SJSA1 (cell line): ENCODE measurements around the gene C5. TPM values are rescaled to one million over a fixed set of nuclear protein-coding genes. Genes with fewer than 3 reads are reported as not detected.

ENCODE experiments used
- DNase-seq, 2 experiments: peaks; one replicate each; pipeline ENCODE4 v3.0.0-alpha.2; 2015 to 2020; ENCODE audit warnings: low spot score in 2 of 2, low read depth in 1 of 2
- H3K27ac ChIP-seq: fragments of 250-450 bp; sonication (Bioruptor Pico); 2 replicates; pipeline ENCODE4 v1.5.1; 2020; ENCODE audit warnings: mild to moderate bottlenecking, moderate library complexity
- H3K27me3 ChIP-seq: fragments of 250-450 bp; sonication (Bioruptor Pico); replicated peaks from 2 replicates; pipeline ENCODE4 v1.5.1; 2020; ENCODE audit warnings: mild to moderate bottlenecking, moderate library complexity
- H3K36me3 ChIP-seq: fragments of 250-450 bp; sonication (Bioruptor Pico); 2 replicates; pipeline ENCODE4 v1.5.1; 2020; ENCODE audit warnings: mild to moderate bottlenecking
- H3K4me1 ChIP-seq: fragments of 250-450 bp; sonication (Bioruptor Pico); replicated peaks from 2 replicates; pipeline ENCODE4 v1.6.1; 2021; ENCODE audit warnings: mild to moderate bottlenecking
- H3K4me3 ChIP-seq: fragments of 250-450 bp; sonication (Bioruptor Pico); 2 replicates; pipeline ENCODE4 v1.5.1; 2020; ENCODE audit warnings: mild to moderate bottlenecking
- H3K9me3 ChIP-seq: fragments of 250-450 bp; sonication (Bioruptor Pico); replicated peaks from 2 replicates; pipeline ENCODE4 v1.5.1; 2020; ENCODE audit warnings: mild to moderate bottlenecking
- total RNA-seq: library from RNA; depleted of rRNA; stranded (reverse); fragments of >200 nt; shearing (Covaris generic); gene quantifications from 2 replicates; pipeline ENCODE4 v1.2.3, GENCODE V29; 2014

C5 gene
- total RNA-seq, 1 experiment from 2014 or later: 2.4 TPM

DNA sequence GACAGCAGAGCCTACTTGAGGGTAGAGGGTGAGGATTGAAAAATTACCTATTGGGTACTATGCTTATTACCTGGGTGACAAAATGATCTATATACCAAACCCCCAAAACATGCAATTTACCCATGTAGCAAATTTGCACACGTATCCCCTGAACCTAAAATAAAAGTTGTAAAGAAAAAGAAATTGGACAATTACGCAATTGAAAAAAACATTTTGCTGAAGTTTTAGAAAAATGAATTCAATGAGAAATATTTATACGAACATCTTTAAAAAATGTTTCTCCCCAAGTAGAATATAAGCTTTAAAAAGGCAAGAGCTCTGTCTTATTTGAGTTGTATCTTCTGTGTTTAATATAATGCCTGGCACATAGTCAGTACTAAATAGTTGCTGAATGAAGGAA is 93.2 kb downstream of the C5 start:
- Histone ChIP-seq H3K27me3 (no peaks in the 10 kb centered on the region), H3K4me3 (no peak overlapping the region)

DNA sequence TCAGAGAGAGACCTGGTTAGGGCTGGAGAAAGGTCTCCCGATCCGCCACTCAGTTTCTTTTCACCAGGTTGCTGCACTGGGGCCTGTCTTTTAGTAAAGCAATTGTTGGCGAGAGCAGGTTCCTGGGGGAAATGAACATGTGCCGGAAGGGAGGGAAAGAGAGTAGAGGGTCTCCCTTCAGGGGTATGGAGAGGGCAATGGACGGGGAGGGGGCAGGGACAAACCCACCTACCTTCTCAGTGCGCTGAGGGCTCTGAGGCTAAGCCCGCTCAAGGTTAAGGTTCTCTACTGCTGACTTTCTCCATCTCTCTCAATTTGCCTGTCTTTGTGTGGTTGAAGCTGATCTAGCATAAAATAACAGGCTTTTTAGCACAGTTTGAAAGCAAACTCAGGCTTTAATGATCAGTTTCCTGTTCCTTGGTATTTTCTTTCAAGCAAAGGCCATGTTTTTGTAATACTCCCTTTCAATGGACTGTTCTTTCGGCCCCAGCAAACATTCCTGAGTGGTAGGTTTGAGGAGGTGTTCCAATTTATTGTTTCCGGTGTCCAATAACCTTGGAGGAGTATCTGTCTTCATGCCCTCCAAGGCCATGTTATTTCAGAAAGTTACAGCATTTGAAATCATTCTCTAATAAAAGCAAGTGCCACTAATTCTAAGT is 98.0 kb downstream of the C5 start:
- Histone ChIP-seq H3K4me1 (no peaks in the 10 kb centered on the region), H3K9me3 (no peaks in the 10 kb centered on the region), H3K36me3 (no peaks in the 10 kb centered on the region), H3K27me3 (no peaks in the 10 kb centered on the region), H3K27ac (no peak overlapping the region), H3K4me3 (no peak overlapping the region)
- no peak for DNase-seq

More for the DNA sequence above, 93.2 kb downstream of the C5 start:
- H3K36me3 ChIP-seq: no peaks in the 10 kb centered on the region
- no peak overlapping the region for H3K27ac ChIP-seq
- H3K9me3 ChIP-seq: no peaks in the 10 kb centered on the region
- no peak for DNase-seq
- H3K4me1 ChIP-seq: no peaks in the 10 kb centered on the region

DNA sequence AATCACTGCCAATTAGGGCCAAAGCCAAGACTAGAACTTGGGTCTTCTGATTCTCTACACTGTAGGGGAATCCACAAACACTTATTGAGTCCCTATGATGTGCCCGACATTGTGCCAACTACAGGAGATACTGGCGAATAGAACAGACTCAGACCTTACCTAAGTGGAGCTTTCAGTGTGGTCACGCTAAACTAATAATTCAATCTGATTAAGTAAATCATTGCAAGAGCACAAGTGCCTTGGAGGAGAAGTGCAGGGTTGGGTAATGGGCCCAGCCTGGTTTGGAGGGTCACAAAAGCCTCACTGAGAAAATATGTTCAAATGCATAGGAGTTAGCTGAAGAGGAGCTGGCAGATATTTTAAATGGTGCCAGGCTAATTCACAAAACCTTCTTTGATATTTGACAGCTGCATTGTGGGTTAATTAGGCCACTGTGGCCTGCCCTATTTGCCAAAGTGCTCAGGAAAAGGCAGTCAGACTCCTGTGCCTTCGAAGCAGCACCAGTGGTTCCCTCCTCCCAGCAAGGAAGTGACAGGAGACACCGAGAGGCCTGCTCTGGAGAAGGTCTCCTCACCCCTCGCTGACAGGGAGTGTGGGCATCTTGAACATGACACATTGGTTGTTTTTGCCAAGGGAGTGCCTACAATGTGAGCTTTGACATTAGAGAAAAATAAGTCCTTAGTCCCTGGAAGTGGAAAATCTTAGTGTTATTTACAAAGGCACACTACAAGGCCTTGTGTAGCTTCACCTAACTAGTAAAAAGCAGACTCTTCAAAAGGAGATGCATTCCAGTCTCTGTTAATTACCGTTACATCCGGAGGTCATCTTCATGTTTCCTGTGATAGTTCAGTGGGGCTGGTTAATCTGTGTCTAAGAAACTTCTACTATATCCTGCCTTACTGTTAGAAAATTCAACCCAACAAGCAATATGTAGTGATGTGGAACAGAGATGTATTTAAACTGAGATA is 99.4 kb downstream of the C5 start:
- no peak overlapping the region for H3K4me3 ChIP-seq
- H3K27me3 ChIP-seq: no peaks in the 10 kb centered on the region
- no peaks in the 10 kb centered on the region for H3K36me3 ChIP-seq
- no peaks in the 10 kb centered on the region for H3K9me3 ChIP-seq
- no peak overlapping the region for H3K27ac ChIP-seq
- DNase-seq: no peak
- H3K4me1 ChIP-seq: peaks cover 8% of the 10 kb centered on the region

DNA sequence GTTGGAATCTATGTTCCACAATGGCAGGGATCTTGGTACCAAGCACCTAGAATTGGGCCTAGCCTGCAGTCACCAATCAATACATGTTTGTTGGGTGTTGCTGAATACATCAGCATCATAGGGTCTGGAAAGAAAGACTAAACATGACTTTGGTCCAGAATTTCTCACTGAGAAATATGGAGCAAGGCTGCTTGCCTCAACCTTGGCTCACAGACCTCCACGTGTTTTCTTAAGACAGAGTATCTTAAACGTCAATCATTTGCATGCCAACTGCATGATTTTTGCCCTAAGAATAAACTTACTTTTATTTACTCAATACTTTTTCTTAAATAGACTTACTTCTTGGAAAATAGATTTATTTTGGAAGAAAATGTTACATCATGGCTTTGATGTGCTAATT is 100.8 kb downstream of the C5 start:
- Histone ChIP-seq H3K4me1 (peaks cover 8% of the 10 kb centered on the region), H3K4me3 (no peak overlapping the region), H3K27ac (no peak overlapping the region), H3K9me3 (no peaks in the 10 kb centered on the region), H3K27me3 (no peaks in the 10 kb centered on the region), H3K36me3 (no peaks in the 10 kb centered on the region)
- DNase-seq: no peak

DNA sequence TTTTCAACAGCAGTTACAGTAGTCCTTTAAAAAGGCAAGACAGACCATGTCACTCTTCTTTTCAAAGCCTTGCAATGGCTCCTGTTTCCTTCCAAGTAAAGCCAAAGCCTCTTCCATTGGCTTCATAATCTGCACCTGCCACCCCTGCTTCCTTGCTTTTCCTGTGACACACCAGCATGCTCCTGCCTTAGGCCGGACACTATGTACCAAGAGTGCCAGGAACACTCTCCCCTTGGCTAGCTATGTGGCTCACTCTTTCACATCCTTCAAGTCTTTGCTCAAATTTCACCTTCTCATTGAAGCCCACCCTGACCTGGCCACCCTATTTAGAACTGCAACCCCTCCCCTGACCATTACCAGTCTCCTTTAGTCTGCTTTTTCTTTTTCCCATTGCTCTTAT is 101.3 kb downstream of the C5 start:
- no peaks in the 10 kb centered on the region for H3K27me3 ChIP-seq
- DNase-seq: no peak
- H3K36me3 ChIP-seq: no peaks in the 10 kb centered on the region
- no peak overlapping the region for H3K27ac ChIP-seq
- H3K9me3 ChIP-seq: no peaks in the 10 kb centered on the region
- peaks cover 8% of the 10 kb centered on the region for H3K4me1 ChIP-seq
- H3K4me3 ChIP-seq: no peak overlapping the region

DNA sequence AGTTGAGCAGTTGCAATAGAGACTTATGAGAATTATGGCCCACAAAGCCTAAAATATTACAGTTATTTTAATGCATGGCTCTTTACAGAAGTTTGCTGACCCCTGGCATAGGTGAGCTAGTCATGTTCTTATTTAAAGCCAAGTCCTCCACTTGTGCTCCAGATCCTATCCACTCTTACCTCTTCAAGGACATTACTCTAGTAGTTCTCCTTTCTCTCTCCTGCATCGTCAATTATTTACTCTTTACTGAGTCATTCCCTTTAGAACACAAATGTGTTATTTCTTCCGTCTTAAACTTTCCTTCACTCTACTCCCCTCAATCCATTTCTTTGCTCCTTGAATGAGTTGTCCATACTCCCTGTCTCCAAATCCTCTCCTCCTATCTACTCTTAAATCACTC is 102.9 kb downstream of the C5 start:
- Histone ChIP-seq H3K4me3 (no peak overlapping the region), H3K27me3 (no peaks in the 10 kb centered on the region), H3K9me3 (no peaks in the 10 kb centered on the region), H3K4me1 (peaks cover 10% of the 10 kb centered on the region), H3K36me3 (no peaks in the 10 kb centered on the region), H3K27ac (no peak overlapping the region)
- no peak for DNase-seq

DNA sequence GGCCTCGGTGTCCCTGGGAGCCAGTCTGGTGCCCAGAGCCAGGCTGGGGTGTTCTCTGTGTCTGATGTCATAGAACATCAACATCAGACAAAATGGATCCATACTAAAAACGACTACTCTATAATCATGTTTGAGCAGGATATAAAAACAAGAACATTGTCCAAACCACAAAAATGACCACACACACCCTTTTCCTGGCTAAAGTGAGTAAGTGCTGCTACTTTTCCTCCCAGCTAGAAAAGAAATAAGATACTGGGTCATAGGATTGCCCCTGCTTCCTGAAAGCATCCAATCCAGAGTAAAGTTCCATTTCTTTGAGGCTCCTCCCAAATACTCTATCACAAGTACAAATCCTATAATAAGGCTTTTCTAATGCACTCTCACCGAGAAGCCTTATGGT is 103.8 kb downstream of the C5 start:
- Histone ChIP-seq H3K27me3 (no peaks in the 10 kb centered on the region), H3K4me3 (no peak overlapping the region), H3K4me1 (peaks cover 13% of the 10 kb centered on the region), H3K9me3 (no peaks in the 10 kb centered on the region), H3K27ac (no peak overlapping the region), H3K36me3 (no peaks in the 10 kb centered on the region)
- no peak for DNase-seq

DNA sequence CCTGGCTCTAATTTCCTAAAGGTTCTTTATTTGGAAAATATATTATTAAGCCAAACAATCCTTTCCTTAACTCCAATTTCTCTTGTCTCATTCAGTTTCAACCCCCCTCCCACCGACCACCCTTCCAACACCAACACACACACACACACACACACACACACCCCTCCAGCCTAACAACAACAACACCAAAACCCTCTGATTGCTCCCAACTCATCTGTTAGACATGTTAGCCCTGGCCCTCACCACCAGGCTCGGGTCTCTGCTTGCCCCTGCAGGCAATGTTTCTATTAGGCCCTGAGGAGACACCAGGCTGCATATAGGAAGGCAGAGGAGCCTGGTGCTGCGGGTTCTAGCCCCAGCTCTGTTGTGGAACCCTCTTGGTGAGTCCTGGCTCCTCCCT is 105.1 kb downstream of the C5 start:
- no peaks in the 10 kb centered on the region for H3K36me3 ChIP-seq
- no peaks in the 10 kb centered on the region for H3K27me3 ChIP-seq
- no peak for DNase-seq
- no peak overlapping the region for H3K27ac ChIP-seq
- H3K4me1 ChIP-seq: peaks cover 16% of the 10 kb centered on the region
- no peak overlapping the region for H3K4me3 ChIP-seq
- no peaks in the 10 kb centered on the region for H3K9me3 ChIP-seq

DNA sequence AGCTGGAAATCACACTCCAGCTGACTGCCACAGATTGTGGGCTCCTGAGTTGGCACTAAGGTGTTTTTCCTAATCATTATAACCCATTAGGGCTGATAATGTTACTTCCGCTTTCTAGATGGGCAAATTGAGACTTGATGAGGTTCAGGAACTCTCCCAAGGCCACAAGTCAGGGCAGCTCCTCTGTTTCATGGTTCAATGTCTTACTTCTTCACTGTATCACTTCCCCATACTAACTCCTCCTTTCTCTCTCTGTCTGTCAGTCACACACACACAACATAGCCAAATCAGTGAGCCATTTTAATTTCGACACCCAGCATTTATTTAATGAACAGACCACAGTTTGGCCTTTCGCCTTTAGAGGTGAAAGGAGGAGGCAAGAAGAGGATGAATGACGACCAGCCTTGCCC is 105.6 kb downstream of the C5 start:
- Histone ChIP-seq H3K27ac (no peak overlapping the region), H3K36me3 (no peaks in the 10 kb centered on the region), H3K27me3 (no peaks in the 10 kb centered on the region), H3K4me3 (no peak overlapping the region), H3K4me1 (peaks cover 16% of the 10 kb centered on the region), H3K9me3 (no peaks in the 10 kb centered on the region)
- DNase-seq: no peak

DNA sequence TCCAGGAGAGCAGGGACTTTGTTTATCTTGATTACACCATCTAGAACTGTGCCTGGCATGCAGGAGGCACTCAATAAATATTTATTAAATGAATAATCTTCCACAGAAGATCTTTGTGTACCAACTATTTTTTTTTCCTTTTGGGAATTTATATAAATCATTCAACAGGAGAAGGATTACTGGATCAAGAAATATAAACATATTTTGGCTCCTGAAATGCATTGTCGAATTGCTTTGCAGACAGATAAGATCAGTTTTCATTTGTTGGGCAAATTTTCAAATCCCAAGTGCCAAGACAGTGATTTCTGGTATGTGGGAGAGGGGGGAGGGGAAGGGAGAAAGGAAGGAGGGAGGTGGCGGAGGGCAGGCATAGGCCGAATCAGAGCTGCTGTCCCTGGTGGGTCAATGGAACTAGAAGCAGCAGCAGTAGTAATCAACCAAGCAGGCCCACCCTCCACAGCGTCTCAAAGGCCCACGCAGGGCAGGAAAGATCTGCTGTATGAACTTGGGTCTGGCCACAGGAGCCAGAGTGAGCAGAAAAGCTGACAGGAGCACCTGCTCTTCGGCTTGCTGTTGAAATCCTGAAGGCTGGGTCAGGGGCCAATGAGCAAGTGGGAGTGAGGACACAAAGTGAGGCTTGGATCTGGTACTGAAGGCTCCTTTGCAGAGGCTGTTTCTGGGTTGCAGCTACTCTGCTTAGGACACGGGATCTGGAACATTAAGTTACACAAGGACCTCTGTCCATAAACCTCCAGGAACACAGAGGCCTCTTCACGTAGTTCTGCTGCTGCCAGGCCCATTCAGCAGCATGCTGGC is 107.7 kb downstream of the C5 start:
- no peak for DNase-seq
- no peak overlapping the region for H3K27ac ChIP-seq
- H3K4me3 ChIP-seq: no peak overlapping the region
- H3K9me3 ChIP-seq: no peaks in the 10 kb centered on the region
- no peaks in the 10 kb centered on the region for H3K36me3 ChIP-seq
- H3K27me3 ChIP-seq: no peaks in the 10 kb centered on the region
- H3K4me1 ChIP-seq: peaks cover 24% of the 10 kb centered on the region

DNA sequence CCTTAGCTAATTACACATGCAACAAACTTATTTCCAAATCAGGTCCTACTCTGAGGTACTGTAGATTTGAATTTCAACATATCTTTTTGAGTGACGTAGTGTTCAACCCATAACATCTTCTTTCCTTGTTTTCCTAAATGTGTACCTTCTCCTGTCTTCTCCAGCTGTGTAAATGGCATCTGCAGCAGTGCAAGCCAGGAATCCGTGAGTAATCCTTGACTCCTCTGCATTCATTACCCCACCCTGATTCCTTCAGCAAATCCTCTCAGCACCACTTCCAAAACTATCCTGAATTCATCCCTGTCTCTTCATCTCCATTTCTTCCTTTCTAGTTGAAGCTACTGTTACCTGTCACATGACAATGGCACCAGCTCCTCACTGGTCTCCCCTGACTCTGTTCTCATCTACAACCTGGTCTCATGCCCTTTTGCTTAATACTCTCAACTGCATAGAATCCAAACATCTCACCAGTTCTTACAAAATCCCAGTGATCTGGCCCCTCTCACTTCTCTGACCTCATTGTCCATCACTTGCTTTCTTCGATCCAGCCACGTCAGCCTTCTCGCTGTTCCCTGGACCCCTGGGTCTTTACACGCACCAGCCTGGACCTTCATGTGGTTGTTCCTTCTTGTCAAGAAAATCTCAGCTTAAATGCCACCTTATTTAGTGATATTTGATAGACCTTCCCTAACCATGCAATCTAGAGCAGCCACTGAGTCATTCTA is 108.9 kb downstream of the C5 start:
- no peaks in the 10 kb centered on the region for H3K27me3 ChIP-seq
- peaks cover 30% of the 10 kb centered on the region for H3K4me1 ChIP-seq
- no peak for DNase-seq
- H3K27ac ChIP-seq: no peak overlapping the region
- no peaks in the 10 kb centered on the region for H3K36me3 ChIP-seq
- no peak overlapping the region for H3K4me3 ChIP-seq
- H3K9me3 ChIP-seq: no peaks in the 10 kb centered on the region

DNA sequence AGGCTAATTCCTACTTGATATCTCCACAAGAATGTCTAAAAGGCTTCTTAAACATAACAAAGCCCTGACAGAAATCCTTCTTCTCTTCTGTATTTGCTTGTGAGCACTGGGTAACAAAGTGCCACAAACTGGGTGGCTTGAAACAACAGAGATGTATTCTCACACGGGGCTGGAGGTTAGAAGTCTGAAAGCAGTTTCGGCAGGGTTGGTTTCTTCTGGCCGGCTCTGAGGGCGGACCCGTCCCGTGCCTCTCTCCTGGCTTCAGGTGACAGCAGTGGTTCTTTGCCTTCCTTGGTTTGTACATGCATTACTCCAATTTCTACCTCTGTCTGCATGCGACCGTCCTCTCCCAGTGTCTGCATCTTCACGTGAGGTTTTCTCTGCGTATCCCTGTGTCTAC is 109.5 kb downstream of the C5 start:
- Histone ChIP-seq H3K4me3 (no peak overlapping the region), H3K9me3 (no peaks in the 10 kb centered on the region), H3K27ac (no peak overlapping the region), H3K27me3 (no peaks in the 10 kb centered on the region), H3K36me3 (no peaks in the 10 kb centered on the region), H3K4me1 (peaks cover 33% of the 10 kb centered on the region)
- DNase-seq: no peak

DNA sequence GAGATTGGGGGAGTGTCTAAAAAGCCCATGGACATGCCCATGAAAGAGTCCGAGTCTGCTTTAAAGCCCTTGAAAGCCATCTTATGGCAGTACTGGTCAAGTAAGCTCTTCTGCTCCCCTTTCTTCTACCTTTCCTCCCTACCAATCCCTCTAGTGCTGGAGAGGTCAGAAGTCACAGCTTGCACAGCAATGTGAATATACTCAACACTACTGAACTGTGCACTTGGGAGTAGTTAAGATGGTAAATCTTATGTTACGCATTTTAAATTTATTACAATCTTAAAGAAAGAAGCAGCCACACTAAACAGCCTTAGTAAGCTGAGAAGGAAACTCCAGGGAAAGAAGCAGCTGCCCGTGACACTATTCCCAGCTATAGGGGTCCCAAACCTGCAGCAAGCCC is 111.2 kb downstream of the C5 start:
- H3K4me3 ChIP-seq: no peak overlapping the region
- DNase-seq: no peak
- H3K4me1 ChIP-seq: peaks cover 38% of the 10 kb centered on the region
- no peaks in the 10 kb centered on the region for H3K36me3 ChIP-seq
- H3K9me3 ChIP-seq: no peaks in the 10 kb centered on the region
- H3K27ac ChIP-seq: no peak overlapping the region
- no peaks in the 10 kb centered on the region for H3K27me3 ChIP-seq
